ENCODE results near the gene KRTAP12-3.

- no peak for TF ChIP-seq CTCF (IDR thresholded peaks at IDR 0.05; ENCODE audit: insufficient read depth, low read length)
- TF ChIP-seq REST (IDR thresholded peaks at IDR 0.05; ENCODE audit: insufficient replicate concordance, low read depth): no peak
These were observed 37.9 kb downstream of the KRTAP12-3 start for GRCh38 chr21:44695641-44696040.

Measured in HL-60 (cell line).